ENCODE results near the gene MTMR1.

Gene MTMR1

GRCh38 chrX:150731795-150732194 is 38.6 kb downstream of the MTMR1 start:
- no peak overlapping the region for H3K4me3 ChIP-seq (ENCODE audit: low read length)
- DNase-seq (ENCODE audit: low read depth), result peak; percentile 94
- TF ChIP-seq CTCF (conservative IDR thresholded peaks at IDR 0.05; ENCODE audit: low read length), result no peak

GRCh38 chrX:150736475-150736874 is 43.3 kb downstream of the MTMR1 start:
- DNase-seq (ENCODE audit: low read depth), result no peak
- no peak overlapping the region for H3K4me3 ChIP-seq (ENCODE audit: low read length)

GRCh38 chrX:150752124-150752523 is 58.9 kb downstream of the MTMR1 start:
- H3K4me3 ChIP-seq (ENCODE audit: low read length), result no peak overlapping the region
- no peak for DNase-seq (ENCODE audit: low read depth)
- no peak for TF ChIP-seq CTCF (conservative IDR thresholded peaks at IDR 0.05; ENCODE audit: low read length)

More at GRCh38 chrX:150736475-150736874, 43.3 kb downstream of the MTMR1 start:
- no peak for TF ChIP-seq CTCF (conservative IDR thresholded peaks at IDR 0.05; ENCODE audit: low read length)

DNA sequence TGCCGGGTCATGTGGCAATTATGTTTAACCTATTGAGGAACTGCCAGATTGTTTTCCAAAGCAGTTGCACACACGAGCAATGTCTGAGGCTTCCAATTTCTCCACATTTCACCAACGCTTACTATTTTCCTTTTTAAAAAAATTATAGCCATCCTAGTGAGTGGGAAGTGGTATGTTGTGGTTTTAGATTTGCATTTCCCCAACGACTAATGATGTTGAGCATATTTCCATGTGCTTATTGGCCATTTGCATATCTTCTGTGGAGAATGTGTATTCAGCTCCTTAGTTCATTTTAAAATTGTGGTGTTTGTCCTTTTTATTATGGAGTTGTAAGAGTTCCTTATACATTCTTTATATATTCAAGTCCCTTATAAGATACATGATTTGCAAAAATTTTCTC is 60.2 kb downstream of the MTMR1 start:
- no peak for DNase-seq (ENCODE audit: low read depth)
- TF ChIP-seq CTCF (conservative IDR thresholded peaks at IDR 0.05; ENCODE audit: low read length), result no peak
- no peak overlapping the region for H3K4me3 ChIP-seq (ENCODE audit: low read length)

DNA sequence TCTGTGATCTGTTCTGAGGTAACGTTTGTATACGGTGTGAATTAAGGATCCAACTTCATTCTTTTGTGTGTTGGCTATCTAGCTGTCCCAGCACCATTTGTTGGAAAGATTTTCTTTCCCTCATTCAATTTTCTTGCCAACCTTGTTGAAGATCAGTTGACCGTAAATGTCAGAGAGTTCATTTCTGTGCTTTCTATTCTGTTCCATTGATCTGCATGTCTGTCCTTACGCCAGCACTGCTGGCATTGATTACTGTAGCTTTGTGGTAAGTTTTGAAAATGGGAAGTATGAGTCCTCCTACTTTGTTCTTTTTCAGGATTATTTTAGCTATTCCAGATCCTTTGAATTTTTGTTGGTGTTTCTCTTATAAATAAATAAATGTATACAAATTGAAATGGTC is 60.8 kb downstream of the MTMR1 start:
- no peak for TF ChIP-seq CTCF (conservative IDR thresholded peaks at IDR 0.05; ENCODE audit: low read length)
- DNase-seq (ENCODE audit: low read depth), result peak; percentile 20
- H3K4me3 ChIP-seq (ENCODE audit: low read length), result no peak overlapping the region

GRCh38 chrX:150757371-150757770 is 64.2 kb downstream of the MTMR1 start:
- no peak for TF ChIP-seq CTCF (conservative IDR thresholded peaks at IDR 0.05; ENCODE audit: low read length)
- no peak overlapping the region for H3K4me3 ChIP-seq (ENCODE audit: low read length)

DNA sequence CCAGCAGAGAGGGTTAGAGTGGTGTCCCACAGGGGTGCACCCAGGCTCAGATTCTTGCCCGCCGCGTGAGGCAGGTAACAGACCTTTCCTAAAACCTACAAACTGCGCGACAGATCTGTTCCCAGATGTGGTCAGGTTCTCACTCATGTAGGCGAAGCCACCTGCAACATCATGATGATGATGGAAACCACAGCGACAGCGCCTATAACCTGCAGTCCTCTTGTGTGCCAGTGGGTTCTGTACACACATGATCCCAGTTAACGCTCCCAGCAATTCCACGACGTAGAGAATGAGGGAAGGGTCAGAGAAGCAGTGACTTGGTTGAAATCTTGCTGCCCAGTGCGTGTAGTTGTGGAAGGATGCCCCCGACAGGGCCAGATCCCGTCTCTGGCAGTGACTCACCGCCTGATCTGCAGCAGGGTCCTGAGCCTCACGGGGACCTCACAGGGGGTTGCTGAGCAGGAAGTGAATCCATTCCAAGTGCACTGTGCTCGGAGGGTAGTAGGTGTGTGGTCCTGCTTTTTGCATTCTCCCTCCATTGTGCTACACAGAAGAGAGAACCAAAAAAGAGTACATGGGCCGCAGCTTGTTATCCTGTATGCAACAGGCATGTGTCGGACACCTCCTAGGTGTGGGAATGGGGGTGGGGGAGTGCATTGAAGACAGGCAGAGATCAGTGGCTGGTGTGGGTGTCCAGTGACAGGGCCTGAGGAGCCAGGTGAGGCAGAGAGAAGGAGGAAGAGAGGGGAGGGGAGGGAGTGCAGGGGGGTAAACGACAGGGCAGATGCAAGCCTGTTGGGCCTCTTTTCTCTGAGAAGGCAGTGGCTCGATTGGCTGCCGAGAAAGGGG is 66.6 kb downstream of the MTMR1 start:
- no peak overlapping the region for H3K4me3 ChIP-seq (ENCODE audit: low read length)
- no peak for TF ChIP-seq CTCF (conservative IDR thresholded peaks at IDR 0.05; ENCODE audit: low read length)
- DNase-seq (ENCODE audit: low read depth), result no peak

More at GRCh38 chrX:150757371-150757770, 64.2 kb downstream of the MTMR1 start:
- no peak for DNase-seq (ENCODE audit: low read depth)

Measured in AG10803 (cell line).